HG03460 (cell line): ENCODE results near the gene CKLF.
A peak's percentile ranks its signal among the peaks of the same experiment; 100 is the strongest.

Source experiments
- ATAC-seq: cut with Tn5 transposase; IDR thresholded peaks from one replicate; pipeline ENCODE4 v1.9.1; 2021; ENCODE audit not compliant: unreplicated experiment

The CKLF gene

DNA sequence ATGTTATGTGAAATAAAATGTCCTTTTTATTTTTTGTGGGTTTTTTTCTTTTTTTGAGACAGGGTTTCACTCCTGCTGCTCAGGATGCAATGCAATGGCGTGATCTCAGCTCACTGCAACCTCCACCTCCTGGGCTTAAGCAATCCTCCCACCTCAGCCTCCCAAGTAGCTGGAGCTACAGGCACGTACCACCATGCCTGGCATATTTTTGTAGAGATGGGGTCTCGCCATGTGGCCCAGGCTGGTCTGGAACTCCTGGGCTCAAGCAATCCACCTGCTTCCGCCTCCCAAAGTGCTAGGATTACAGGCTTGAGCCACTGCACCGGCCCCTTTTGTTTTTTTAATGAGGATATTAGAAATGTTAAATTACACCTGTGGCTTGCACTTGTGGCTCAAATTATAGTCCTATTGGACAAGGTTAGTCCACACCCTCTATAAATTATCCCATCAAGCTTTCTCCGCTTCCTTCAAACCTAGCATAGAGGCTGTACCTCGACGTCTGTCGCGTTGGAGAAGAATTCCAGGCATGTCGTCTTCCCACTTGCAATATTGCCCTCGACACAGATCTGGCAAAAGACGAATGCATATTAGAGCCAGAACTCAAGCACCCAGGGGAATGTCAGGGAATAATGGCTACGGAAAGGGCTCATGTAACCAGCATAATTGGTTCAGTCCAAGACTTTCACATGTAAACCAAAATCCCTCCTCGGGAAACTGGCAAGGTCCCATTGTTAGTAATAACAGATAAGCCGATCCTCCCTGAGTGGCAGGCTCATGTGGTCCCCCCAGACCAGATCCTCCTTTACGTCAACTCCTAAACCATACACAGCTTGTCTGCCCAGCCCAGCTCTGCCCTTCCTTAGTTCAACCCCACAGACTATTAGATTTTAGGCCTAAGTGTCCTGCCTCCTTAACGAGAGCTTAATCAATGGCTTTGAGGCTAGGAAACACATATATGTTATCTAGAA is 10.7 kb upstream of the CKLF start:
- no peak for ATAC-seq

DNA sequence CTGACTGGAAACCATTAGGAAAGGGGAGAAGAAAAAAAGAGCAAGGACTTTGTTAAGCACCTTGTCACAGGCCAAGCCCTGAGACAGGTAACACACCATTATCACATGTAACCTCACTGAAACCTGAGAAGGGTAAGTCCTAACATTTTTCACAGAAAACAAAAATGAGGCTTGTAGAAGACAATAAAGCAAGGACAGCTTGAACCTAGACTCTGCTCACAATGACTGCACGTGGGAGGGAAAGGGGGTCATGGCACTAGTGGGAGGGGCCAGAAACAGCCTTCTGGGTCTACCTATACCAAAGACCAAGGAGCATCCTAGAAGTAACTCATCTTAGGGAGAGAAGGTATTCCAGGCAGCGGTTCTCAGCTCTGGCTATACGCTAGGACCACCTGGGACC is 10.0 kb upstream of the CKLF start:
- ATAC-seq = no peak

DNA sequence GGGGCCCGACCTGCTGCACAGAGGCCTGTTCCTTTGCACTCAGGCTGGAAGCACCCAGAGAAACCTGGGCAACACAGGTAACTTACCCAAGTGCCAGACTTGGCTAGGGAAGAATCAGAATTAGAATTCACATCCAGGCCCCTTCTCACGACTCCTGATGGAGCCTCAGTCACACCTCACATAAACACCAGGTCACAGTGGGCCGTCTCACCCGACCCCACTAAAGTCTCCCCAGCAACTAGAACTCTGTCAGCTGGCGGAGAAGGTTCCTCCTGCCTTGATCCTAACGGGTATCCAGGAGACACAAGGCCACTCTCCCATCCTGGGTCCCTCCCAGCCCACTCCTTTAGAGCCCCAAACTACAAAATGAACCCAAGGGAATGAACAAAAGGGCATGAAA is 8.8 kb upstream of the CKLF start:
- no peak for ATAC-seq

DNA sequence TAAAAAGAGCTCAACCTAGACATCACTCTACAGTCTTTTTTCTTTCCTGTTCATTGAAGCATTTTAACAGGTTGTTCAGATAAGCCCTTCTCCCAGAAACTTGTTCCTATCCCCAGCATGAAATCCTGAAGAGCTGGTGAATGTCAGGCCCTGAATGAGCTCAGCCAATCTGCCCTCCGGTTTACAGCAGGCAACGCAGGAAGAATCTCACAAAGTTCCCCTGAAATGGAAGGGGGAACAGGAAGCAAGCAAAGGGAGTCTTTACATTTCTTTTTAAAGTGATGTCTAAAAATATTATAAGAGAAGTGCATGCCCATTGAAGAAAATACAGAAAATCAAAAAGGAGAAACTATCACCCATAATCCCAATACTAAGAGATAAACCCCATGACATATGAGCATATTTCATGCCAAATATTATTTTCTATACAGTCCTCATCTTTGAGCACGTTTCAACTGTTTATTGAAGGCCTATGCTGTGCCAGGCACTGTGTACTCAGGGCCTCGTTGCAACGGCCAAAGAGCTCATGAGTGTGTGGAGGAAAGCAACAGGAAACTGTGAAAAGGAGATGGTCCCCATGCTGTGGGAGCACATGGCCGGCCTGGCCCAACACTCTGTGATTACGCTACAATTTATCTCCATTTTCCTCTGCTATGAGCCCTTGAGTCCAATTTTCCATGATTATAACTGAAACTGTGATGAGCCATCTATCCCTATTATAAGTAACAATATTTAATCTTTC is 8.2 kb upstream of the CKLF start:
- ATAC-seq = no peak

DNA sequence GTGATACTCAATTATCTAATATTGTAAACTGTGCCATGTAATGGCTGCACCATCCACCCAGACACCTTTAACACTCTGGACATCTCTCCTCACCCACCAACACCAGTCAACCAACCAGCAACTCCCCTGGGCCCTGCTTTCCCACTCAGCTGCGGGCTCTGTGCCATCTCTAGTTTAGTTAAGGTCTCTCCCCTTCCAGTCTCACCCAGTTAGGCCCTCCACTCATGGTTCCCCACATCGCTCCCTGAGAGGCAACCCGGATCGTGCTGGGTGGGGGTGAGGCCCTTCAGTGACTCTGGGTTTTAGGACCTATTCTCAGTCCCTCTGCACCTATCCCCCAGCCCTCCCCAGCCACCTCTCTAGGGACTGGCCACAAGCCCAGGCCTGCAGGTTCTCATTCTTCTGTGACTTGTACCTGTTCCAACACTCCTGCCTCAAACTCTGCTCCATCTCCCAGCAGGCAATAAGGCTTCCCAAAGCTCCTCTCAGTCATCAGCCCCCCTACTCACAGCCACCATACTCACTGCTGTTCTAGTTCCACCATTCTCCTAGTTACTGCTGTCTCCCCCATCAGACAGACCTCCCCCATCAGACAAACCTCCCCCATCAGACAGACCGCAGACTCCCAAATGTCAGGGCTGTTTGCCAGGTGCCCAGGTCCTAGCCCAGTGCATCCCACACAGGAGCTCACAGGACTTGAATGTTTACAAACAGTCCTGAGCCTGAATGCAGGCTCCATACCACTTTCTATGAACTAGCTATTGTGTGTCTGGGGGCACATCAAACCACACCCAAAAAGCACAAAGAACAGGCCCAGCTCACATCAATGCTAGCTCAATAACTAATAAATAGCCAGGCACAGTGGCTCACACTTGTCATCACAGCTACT is 5.0 kb upstream of the CKLF start:
- no peak for ATAC-seq

DNA sequence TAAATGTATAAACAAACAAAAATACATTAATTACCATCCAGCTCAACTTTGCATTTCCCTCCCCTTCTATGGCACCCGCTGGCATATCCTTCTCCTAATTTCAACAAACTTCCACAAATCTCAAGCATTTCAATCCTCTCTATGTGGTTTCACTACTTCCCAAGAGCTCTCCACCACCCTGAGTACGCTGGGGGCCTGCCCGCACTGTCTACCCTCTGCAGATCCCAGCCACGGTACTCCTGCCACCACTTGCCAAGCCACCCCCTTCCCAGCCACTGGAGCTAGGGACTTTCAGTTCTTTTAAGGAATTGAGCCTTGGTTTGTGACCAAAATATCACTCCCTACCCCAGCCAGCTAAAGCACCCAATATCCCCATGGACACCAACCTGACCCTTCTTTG is 4.3 kb upstream of the CKLF start:
- no peak for ATAC-seq

DNA sequence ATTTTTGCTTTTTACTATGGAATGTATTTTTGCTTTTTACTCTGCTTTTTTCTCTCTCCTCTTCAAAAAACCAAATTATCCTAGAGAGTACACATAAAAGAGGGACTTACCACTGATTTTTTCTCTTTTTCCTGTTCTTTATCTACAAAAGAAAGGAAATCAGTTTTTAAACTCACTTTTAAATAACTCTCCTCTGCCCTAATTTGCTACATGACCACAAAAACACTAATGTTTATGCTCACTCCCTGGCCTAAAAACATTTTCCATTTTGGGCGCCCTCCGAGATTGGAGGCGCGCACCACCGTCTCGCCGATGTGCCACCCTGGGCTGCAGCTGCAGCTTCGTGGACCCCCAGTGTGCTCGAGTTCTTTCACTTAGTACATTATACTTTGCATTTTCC is 3.5 kb upstream of the CKLF start:
- ATAC-seq = no peak

DNA sequence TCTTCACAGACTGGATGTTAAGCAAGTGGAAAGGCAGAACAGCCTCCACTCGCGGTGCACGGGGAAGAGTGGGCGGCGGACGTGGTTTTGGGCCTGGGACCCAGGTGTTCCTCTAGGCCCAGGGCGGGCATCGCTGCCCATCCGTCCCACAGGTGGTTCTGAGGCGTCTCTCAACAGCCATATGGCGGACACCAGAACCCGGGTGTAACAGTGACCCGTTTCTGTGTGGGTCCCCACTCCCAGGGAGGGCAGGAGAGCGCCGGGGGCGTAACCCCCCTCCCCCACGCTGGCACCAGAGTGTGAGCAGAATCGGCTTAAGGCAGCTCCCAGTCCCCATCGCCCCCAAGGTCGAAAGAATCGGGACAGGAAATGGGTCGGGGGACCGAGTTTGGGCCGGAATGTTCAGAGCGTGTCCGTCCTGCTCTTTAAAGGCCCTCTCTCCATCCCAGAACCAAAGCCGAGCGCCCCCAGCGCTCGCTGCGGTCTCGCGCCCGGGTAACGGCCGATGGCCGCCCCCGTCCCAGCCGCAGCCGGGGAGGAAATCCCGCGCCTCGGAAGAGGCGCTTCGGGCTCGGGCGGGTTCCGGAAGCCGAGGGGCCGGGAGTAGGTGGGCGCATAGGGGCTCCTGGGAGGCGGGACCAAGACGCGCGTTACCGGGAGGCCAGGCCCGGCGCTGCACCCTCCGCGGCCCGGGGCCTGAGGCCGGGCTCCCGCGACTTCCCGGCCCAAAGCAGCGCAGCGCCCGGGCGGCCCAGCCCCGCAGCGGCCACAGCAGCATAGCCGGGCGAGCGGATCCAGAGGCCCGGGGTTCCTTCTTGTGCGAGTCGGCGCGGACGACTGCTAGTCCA is 2.9 kb upstream of the CKLF start, which contains the start of gene TK2:
TK2 (minus strand) TSS at position 839 of the 848 bp plus-strand sequence; CDS start at position 778, 61 bp downstream.
- ATAC-seq = no peak

DNA sequence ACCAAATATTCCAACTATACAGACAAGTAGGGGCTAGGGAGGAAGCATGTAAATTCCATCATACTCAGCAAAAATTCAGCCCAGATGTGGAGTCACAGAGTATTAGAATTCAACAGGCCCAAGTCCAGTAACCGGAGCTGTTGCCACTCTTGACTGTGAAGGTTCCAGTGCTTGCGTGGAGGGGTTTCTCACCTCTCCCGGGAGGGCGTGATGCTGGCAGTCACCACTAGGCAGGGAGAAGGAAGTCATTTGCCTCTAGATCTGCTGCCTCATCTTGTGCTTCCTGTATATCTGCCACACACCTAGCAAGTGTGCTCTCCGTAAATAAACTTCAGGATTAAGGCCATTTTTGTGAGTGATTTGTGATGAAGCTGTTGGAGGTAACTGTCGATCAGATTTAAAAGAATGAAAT is 1.0 kb upstream of the CKLF start:
- ATAC-seq = no peak

DNA sequence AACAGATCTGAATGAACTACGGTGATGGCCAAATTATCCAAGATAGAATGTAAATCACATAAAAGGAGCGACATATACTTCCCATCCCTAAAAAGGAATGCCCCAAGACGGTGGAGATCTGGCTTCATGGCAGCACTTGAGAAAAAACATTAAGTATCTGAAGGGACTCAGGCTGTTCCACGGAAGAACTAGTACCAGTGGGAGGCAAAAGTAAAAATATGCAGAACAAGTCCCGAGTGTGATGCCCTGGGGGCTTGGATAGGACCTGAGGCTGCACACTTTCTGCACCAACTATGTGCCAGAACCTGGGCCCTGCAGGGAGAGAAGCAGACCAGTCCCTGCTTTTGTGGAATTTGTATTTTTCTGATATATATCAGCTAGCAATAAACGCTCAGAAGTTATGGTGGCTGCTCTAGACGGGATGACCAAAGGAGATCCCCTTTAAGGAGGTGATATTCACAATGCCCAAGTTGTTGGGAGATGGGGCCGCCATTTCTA is 539 bp upstream of the CKLF start:
- peak; percentile 7 for ATAC-seq

DNA sequence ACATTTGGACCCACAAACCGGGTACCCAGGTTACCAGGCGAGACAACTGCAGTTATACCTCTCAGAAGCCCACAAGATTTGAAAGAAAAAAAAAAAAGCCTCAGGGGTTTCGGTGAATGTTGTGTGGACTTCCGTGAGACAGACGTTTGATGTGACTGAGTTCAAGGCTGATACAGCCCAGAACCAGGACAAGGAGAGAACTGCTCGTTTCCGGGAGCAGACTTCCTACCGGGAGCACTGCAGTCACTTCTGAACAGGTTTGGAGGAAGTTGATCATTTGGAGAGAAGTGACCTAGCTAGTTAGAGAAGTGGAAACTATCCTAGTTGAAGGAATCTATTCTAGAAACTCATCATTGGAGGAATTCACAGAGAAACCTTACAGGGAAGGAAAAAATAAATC is 847 bp downstream of the CKLF start:
- ATAC-seq = no peak

DNA sequence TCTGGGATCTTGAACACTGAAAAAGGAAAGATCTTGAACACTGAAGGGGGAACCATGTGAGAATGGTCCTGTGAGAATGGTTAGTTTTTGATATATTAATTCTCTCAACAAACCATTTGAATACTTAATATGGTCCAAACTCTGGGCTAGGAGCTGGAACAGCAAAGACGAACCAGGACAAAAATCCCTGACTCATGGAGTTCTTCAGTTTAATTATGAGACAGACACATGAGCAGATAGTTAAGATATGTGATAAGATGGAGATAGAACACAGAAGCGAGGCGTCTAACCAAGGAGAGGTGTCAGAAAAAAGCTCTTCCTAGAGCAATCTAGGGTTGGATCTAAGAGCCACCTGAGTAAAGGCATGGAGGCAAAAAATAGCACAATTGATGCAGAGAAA is 1.6 kb downstream of the CKLF start:
- no peak for ATAC-seq

DNA sequence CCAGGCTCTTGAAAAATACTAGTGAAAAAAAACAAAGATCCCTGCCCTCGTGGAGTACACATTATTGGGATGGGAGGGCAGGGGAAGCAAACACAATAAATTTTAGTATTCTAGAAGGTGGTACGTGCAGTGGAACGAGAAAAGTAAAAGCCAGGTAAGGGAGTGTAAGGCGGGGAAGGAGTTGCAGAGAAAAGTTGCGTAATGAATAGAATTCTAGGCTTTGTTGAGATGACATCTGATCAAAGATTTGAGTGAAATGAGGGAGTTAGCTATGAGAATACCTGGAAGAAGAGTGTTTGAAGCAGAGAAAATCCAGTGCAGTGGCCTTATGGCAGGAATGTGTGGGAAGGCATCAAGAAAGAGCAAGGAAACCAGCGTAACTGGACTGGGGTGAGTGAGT is 2.1 kb downstream of the CKLF start:
- ATAC-seq = no peak

DNA sequence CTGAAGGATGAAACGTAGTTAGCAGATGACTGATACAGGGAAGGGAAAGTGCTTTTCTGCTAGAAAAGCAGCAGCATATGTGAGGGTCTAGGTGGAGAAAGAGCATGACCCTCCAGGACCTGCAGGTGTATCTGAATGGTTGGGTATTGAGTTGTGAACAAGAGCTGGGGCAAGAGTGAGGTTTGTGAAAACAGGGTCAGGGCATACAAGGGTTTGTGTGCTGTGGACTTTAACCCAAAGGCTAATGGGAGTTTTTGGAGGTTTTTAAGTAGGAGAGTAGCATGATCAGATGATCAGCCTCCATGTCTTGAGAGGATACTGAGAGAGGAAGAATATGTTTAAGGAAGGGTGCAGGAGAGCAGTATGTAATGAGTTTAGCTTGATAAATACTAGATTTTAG is 7.7 kb downstream of the CKLF start:
- ATAC-seq = no peak

DNA sequence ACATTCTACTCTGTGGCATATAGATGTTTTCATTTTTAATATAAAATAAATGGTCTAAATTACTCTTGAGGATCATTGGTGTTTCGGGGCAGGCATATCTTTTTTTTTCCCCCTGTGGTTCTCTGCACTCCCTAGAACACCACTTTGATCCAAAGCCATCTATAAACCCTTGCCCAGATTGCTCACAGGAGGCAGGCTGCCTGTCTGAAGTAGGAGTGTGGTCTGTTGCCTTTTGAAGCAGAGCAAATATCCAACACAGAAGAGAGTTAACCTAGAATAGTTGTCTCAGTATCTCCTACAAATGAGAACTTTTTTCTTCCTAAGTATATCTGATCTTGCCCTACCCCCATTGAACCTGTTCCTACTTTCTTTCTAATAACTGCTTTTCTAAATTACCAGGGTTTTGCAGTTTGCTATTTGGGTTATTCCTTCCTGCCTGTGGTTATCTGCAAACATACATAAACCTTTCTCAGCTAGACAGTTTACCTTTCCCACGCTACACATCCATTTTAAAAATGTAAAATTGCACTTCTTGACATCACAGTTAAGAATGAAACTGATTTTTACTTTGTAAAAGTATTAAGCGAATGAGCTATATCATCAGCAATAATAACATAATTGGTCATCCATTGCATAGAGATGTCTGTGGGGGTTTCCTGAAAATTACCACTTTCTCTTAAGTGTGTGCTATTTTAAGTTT is 9.2 kb downstream of the CKLF start:
- no peak for ATAC-seq

DNA sequence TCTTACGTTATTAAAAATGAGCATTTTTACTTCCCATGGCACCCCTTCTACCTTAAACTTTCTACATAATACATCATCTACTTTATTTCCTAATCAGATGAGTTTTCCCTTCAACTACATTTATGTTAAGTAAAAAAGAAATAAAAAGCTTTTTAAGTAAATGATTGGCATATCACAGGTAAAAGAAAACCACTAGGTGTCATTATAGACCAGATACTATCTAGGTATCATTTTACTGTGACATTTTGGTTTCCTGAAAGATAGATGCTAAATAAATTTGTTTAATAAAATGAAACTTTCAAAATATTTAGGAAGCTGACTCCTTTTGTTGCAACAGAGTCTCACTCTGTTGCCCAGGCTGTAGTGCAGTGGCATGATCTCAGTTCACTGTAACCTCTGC is 10.0 kb downstream of the CKLF start:
- ATAC-seq = no peak

DNA sequence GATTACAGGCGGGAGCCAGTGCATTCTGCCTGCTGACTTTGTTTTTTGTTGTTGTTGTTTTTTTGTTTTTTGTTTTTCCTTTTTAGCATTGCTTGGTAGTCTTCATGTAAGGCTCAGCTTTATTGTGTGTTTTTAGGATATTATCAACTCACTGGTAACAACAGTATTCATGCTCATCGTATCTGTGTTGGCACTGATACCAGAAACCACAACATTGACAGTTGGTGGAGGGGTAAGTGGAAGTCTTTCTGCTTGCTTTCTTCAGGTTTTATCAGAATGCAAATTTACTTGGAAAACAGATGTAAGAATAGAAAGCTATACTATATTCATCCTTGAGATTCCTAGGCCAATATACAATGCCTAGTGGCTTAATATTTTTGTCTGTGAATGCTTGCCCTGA is 10.6 kb downstream of the CKLF start:
- no peak for ATAC-seq

DNA sequence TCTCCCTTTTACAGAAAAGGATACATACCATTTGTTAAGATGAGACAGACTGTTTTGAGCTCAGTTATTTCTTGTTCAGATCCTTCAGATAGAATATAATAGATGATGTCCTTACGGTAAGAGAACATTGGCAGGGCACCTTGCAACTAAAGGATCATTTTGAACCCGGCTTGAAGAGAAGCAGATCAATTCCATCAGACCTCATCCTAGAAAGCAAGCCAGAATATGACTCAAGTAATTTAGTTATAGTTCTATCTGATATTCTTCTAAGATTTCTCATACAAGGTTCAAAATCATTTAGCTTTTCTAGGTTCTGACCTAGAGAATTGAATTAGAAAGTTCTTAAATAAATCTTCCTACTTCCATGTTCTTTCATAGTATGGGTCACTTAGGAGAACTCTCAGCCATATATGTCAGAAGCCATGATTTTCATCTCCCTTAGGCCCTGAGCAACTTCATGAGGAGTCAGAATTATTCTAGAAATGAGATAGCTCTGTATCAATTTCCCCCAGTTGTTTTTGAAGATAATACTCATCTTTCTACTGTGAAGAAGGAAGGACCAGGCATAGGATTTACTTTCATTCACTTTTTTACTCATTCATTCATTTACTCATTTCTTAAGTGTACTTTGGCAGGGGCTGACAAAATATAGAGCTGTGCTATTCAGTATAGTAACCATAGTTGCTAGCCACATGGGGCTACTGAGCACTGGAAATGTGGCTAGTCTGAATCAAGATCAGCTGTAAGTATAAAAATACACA is 11.4 kb downstream of the CKLF start:
- ATAC-seq = no peak
